ELR (cell line): Measurements from ENCODE around the gene ALKBH5.

ENCODE experiments used
- DNase-seq: peaks from one replicate; pipeline ENCODE4 v3.0.0-alpha.2; 2015; ENCODE audit warnings: low read depth

The ALKBH5 gene

DNA sequence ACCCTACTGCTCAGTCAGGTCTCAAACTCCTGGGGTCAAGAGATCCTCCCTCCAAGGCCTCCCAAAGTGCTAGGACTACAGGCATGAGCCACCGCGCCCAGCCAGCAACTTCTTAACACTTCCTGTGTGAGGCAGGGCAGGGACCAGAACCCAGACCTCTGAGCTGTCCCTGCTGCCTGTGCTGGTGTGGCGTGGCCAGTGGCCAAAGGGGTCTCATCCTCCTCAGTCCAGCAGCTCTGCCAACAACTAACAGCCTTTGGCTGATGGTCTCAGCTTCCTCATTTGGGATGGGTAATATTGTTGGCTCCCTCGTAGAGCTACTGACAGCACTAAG, 40.4 kb downstream of the ALKBH5 start:
- DNase-seq = peak; percentile 33

DNA sequence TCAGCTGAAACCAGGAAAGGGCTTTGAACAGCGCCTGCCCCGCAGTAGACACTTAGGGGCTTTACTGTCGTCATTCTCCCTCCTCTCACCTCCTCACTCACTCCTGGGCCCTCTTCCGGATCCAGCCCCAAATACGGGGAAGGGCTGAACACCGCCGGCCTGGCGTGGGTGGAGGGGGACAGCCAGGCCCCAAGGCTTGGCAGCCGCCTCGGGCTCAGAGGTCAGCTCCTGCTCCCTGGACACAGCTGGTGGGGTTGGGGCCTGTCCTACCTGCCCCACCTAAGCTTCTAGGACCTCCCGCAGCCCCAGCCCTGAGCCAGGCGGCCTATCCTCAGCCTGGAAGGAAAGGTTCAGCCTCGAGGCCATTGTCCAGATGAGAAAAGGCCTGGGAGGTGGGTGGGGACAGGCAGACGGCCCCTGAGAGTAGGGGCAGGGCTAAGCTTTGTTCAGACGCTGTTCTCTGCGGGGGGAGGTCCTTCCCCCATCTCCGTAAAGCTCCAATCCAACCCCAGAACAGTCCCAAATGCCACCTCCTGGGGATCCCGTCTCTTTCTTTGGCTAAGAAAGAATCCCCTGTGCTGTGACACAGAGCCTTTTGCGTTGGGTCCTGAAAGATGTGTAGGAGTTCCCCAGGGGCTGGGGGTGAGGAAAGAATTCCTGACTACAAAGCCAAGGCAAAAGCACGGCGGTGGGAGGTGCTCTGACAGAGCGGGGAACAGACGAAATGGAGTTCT, 40.9 kb downstream of the ALKBH5 start:
- peak; percentile 59 for DNase-seq

DNA sequence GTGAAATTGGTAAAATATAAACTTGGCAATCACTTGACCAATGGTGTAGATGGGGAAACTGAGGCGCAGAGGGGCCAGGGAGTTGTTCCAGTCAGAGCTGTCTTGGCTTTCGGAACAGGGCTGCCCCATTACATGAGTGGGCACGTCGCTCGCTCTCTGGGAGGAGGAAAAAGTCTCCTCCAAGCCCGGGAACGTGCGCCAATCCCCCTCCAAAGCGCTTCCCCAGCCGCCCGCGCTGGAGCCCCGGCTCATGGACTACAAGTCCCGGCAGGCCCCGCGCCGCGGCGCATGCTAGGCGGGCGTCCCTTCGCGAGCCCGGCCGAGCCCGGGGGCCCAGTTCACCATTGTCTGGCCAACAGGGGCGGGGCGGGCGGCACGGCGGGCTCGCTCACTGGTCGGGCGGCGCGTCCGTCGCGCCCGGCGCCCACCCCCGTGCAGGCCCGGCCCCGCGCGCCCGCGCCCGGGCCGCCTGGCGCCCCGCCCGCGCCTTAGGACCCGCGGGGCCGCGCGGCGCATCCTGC, 41.6 kb downstream of the ALKBH5 start, which contains the start of gene LLGL1:
Gene LLGL1, plus strand, starts transcription at position 515 of the 521 bp plus-strand sequence. CDS start 48 bp downstream, outside the sequence.
- DNase-seq = peak; percentile 97

DNA sequence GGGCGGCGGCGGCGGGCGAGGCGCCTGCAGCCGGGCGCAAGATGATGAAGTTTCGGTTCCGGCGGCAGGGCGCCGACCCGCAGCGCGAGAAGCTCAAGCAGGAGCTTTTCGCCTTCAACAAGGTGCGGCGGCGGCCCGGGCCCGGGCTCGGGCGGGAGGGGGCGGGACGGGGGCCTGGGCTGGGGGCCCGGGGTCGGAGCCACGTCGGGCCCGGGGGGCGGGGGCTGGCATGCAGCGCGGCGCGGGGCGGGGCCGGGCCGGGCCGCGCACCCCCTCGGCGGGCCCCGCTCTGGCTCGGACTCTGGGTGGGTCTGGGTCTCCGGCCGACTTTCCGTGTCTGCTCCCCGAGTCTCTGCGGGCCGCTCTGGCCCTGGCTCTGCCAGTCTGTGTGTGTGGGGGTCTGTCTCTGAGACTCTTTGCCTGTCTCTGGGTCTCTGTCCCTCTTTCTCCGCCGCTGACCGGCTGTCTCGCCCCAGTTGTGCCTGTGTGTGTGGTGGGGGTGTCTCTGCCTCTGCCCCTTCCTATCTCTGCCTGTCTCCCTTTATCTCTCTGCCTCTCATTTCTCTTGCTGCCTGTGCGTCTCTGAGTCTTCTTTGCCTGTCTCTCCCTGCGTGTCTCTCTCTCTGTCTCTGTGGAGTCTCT, 42.1 kb downstream of the ALKBH5 start:
- DNase-seq = no peak

DNA sequence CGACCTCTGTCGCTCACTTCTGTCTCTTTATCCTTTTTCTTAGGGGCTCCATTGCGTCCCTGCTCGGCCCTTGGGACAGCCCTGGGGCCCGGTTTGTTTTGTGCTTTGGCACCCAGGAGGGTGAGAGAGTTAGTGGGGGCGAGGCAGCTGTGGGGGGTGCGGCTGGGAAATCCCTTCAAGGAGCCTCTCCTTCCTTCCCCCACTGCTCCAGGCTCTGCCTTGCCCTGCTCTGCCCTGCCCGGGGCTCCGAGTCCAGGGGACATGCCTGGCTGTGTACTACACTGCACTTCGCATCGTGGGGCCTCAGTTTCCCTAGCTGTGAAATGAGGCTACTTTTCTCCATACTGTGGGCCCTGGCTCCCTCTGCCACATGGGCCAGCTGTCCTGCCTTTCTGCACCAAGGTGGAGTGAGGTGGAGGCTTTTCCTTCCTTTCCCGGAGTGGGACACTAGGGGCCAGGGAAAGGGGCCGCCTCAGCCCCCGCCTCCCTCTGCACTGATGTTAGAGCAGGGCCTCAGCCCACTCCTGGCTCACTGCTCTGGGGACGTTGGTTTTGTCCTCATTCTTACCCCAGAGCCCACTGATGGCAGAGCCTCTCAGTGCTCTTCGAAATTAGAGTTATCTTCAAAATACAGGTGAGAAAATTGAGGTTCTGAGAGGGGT, 42.8 kb downstream of the ALKBH5 start:
- peak; percentile 36 for DNase-seq

DNA sequence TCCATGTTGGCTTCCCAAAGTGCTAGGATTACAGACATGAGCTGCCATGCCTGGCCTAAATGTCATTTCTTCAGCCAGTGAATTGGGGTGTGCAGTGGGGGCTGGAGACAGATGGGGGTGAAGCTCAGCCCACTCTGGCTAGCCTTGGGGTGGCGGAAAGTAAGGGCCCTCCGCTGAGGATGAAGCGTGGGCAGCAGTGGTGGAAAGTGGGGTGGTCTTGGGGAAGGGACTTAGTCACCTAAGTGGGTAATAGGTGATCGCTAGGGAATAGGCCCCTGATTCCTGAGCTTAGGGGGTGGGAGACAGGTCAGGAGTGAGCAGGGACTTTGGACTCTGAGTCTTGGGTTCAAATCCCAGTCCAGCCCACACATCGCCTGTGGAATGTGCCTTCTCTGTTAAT, 44.0 kb downstream of the ALKBH5 start:
- no peak for DNase-seq

DNA sequence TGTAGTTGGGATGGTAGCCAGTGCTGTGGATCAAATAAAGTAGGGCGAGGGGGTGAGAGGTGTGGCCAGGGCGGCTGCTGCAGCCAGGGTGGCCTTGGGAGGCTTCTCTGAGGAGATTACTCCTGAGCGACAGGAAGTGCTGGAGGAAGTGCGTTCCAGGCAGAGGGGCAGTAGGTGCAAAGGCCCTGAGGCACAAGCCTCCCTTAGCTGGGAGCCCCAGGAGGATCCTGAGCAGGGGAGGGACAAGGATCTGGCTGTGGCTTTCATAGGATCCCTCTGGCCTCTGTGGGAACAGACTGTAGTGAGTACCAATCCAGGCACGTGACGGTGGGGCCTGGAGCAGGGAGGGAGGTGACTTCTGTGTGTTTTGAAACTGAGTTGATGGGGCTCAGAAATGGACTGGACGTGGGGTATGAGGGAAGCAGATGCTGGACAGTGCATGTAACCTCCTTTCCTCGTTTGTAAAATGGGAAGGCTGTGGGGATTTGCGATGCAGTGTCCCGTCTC, 44.6 kb downstream of the ALKBH5 start:
- DNase-seq = no peak

DNA sequence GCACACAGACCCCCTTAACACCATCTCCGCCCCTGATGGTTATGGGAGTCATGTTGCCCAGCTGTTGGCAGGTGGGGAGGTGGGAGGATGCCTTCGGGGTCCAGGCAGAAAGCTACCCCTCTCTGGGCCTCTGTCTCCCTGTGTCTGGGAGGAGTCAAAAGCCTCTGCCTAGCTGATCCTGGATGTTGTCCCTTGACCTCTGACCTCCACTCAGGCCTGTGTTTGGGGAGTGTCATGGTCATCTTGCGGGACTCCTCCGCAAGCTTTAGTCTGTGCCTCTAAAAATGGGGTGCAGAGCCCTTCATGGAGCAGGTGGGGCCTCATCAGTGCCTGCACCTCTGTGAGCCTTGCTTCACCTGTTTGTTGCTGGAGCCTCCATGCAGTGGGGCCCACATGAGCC, 45.6 kb downstream of the ALKBH5 start:
- DNase-seq = no peak

DNA sequence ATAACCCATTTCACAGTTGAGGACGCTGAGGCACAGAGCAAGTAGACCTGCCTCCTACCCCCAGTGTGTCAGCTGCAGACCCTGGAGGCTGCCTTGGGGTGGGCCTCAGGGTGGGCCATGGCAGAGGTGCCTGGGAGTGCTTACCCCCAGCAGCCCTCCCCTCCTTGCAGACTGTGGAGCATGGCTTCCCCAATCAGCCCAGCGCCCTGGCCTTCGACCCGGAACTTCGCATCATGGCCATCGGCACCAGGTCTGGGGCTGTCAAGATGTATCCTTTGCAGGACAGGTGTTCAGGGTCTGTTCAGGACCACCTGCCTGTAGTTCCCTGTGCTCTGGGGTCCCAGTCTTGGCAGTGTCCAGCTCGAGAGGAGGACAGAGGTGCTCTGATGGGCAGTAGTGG, 46.1 kb downstream of the ALKBH5 start:
- no peak for DNase-seq

DNA sequence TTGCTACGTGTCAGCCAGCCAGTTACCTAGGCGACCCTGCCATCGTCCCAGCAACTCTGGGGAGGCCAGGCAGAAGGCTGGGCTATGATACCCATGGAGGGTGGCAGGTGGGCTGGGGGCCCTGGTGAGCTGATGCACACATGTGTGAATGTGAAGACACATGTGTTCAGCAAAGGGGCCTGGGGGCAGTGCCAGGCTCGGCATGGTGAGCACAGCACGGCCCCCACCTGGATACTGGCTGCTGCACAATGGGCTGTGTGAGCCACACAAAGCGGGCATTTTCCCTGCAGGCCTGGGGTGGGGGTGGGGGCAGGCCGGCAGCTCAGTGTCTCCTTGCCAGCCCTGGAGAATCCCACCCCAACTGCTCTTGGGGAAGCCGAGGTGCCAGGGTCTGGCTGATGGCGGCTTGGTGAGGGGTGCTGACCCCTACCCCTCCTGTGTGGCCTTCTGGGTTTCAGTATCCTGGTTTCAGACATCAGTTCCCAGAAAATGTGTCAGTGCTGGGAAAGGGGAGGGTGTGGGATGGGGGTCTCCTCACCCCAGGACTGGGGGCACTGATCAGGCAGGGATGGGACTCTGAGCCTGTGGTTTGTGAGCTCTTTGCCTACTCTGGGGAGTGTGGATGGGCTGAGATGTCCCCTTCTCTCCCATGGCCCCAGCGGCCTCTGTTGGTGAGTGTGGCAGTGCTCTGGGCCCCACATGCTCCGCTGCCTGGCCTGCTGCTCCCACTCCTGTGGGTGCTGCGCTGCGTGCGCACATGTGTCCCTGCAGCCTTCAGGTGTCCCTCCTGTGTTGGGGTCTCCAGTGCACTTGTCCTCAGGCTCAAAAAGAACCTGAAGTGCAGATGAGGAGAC, 46.9 kb downstream of the ALKBH5 start:
- DNase-seq = no peak

DNA sequence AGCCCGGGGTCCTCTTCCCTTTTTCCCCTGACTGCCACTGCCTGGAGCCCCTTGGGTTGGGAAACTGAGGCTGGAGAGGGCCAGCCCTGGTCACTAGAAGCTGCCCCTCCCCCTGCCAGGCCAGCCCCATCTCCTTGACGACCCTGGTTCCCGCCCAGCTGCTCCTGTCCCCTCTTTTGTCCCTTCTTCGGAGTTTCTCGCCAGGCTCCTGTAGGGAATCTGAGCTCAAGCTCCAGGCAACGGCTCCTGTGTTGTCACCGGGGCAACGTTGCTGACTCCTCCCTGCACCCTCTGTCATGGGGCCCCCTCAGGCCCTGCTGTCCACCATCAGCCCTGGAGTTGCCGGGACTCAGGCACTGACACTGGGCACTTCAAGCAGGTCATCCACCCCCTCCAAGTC, 47.5 kb downstream of the ALKBH5 start:
- DNase-seq = no peak

DNA sequence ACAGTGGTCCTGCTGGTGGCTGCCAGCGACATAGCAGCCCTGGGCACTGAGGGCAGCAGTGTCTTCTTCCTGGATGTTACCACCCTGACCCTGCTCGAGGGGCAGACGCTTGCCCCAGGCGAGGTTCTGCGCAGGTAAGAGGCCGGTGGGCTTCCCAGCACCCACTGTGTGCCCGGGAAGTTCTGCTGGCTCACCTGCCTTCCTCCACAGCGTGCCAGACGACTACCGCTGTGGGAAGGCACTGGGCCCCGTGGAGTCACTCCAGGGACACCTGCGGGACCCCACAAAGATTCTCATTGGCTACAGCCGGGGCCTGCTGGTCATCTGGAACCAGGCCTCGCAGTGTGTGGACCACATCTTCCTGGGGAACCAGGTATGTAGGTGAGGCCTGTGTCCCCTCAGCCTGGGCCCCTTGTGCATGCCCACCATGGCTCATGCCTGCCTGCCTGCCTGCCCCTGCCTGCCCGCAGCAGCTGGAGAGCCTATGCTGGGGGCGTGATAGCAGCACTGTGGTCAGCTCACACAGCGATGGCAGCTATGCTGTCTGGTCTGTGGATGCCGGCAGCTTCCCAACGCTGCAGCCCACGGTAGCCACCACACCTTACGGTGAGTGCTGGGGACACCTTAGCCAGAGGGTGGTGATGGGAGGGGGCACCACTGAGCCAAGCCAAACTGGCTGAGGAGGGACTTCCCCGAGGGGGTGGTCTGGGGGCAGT, 50.3 kb downstream of the ALKBH5 start:
- no peak for DNase-seq

DNA sequence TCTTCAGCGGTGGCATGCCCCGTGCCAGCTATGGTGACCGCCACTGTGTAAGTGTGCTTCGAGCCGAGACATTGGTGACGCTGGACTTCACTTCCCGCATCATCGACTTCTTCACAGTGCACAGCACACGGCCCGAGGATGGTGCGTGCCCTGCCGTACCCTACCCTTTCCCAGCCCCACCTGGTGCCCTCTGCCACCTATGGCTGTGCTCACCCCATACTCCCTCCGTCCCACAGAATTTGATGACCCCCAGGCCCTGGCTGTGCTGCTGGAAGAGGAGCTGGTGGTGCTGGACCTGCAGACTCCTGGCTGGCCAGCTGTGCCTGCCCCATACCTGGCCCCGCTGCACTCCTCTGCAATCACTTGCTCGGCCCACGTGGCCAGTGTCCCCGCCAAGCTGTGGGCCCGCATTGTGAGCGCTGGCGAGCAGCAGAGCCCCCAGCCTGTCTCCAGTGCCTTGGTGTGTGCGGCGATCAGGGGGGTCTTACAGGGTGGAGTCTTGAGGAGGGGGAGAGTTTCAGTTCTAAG, 51.3 kb downstream of the ALKBH5 start:
- DNase-seq = no peak

DNA sequence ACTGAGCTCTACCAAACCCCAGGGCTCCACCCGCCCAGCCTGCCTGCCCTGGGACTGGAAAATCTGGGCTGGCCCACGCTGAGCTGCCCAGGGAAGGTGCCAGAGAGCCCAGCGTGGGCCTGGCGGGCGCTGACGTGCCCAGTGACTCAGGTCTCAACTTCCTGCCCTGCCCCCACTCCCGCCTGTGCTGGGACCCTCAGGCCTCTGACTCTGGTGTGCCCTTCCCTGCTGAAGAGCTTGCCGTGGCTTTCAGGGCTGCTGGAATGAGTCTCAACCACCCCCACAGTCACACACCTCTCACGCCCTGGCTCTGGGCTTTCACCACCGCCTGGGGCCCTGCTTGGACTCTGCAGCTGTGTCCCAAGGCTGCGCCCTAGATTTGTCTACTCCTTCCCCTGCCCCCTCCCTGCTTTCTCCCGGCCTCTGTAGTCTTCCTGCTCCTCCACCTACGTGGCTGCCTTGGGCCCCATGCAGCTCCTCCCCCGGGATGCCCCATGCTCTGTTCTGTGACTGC, 52.2 kb downstream of the ALKBH5 start:
- DNase-seq = peak; percentile 95

DNA sequence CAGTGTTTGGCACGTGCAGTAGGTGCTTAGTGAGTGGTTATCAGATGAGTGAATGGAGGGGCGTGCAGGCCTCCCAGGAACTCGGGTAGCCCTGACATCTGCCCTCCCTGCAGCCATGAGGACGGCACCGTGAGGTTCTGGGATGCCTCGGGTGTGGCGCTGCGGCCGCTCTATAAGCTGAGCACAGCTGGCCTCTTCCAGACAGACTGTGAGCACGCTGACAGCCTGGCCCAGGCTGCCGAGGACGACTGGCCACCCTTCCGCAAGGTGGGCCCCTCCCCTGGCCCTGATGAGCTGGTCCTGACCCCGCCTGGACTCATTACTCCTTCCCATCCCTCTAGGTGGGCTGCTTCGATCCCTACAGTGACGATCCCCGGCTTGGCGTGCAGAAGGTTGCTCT, 52.9 kb downstream of the ALKBH5 start:
- no peak for DNase-seq

DNA sequence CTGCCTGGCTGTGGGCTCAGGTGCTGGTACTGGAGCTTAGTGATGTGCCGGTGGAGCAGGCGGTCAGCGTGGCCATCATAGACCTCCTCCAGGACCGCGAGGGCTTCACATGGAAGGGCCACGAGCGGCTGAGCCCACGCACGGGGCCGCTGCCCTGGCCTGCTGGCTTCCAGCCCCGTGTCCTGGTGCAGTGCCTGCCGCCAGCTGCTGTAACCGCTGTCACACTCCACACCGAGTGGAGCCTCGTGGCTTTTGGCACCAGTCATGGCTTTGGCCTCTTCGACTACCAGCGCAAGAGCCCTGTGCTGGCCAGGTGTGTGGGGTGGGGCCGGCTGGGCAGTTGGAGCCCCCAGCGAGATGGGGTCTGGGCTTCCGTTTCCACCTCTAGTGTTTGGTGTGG, 53.8 kb downstream of the ALKBH5 start:
- no peak for DNase-seq

DNA sequence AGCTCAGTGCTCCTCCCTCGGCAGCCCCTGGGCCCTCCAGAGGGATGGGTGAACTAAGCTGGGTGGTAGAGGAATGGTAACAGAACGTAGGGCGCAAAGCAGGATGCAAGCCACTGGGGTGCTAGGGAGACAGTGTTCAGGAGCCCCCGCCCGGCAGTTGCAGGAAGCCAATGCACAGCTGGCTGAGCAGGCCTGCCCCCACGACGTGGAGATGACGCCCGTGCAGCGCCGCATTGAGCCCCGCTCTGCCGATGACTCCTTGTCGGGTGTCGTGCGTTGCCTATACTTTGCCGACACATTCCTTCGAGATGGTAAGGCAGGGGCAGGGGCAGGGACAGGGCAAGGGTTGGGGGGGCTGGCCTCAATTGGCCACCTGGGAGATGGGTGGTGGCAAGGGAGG, 54.7 kb downstream of the ALKBH5 start:
- no peak for DNase-seq

DNA sequence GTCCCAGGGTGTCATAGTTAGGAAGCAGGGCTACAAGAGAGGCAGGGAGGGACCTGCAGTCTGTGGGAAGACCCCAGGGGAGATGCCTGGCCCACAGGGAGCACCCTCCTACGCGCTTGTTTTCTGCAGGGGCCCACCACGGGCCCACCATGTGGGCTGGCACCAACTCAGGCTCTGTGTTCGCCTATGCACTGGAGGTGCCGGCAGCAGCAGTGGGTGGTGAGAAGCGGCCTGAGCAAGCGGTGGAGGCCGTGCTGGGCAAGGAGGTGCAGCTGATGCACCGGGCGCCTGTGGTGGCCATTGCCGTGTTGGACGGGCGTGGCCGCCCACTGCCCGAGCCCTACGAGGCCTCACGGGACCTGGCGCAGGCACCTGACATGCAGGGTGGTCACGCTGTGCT, 56.8 kb downstream of the ALKBH5 start:
- no peak for DNase-seq

DNA sequence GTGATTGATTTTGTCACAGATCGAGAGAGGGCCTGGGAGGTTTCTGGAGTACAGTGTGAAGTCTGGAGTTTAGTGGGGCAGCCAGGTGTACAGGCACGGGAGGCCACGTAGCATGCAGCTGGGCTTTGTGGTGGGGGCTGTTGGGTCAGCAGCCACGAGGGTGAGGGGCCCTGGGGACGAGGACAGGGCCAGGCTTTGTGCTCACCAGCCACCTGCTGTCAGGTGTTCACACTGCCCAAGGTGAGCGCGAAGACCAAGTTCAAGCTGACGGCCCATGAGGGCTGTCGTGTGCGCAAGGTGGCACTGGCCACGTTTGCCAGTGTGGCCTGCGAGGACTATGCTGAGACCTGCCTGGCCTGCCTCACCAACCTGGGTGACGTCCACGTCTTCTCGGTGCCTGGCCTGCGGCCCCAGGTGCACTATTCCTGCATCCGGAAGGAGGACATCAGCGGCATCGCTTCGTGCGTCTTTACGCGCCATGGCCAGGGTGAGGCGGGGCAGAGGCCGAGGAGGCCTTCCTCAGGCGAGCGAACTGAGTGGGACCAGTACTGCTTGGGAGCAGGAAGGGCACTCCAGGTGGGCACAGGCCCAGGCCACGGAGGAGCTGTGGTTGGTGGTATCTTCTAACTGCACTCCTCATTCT, 57.7 kb downstream of the ALKBH5 start:
- no peak for DNase-seq

DNA sequence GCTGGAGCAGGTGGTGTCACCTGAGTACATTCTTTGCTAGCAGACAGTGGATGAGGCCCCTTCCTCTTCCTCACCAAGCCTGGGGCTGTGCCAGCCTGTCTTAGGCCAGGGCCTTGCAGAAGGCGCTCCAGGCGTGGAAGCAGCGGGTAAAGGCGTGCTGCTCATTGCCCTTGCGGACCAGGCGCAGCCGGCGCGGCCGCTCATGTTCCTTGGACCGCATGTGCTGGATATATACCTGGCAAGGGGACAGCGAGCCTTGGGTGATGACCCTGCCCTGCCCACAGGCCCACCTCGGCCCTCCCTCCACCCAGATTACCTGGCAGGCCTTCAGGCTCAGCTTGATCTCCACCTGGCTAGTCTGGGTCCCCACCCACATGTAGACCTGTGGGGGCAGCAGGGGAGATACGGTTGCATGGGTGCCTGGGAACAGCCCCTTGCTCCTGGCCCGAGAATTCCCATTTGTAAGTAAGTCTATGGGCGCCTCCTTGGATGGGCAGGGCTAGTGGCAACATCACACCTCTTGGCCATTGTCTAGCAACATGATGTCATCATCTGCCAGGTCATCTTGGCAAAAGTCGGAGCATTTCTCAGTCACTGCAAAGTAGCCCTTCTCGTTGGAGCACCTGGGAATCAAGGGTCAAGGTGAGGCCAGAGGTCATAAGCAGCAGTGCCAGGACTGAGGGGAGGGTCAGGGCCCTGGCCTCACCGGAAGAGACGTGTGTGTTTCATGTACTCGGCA, 61.6 kb downstream of the ALKBH5 start:
- no peak for DNase-seq
